ENCODE results near the gene EPHB2. TPM values are rescaled to one million over a fixed set of nuclear protein-coding genes. Genes with fewer than 3 reads are reported as not detected.

The EPHB2 gene
- total RNA-seq, 1 donor from 2014 or later: 3.9 TPM

- no peak for TF ChIP-seq POLR2AphosphoS5 (IDR thresholded peaks at IDR 0.05; ENCODE audit: insufficient read depth in 1 of 2, low read depth in 1 of 2)
- no peak for TF ChIP-seq CTCF (IDR thresholded peaks at IDR 0.05)
- no peak for TF ChIP-seq POLR2A (IDR thresholded peaks at IDR 0.05)
- Histone ChIP-seq H3K9me3 (no peaks in the 10 kb centered on the region), H3K36me3 (no peaks in the 10 kb centered on the region), H3K27me3 (no peaks in the 10 kb centered on the region), H3K27ac (no peak overlapping the region), H3K4me1 (peaks cover 35% of the 10 kb centered on the region), H3K4me3 (no peak overlapping the region)
- DNase-seq (ENCODE audit: extremely low spot score in 2 of 2): no peak
- intact Hi-C loops (cut with DNase I): no loop called here
Observed at GRCh38 chr1:22827666-22828483, 117.2 kb downstream of the EPHB2 start.

DNA sequence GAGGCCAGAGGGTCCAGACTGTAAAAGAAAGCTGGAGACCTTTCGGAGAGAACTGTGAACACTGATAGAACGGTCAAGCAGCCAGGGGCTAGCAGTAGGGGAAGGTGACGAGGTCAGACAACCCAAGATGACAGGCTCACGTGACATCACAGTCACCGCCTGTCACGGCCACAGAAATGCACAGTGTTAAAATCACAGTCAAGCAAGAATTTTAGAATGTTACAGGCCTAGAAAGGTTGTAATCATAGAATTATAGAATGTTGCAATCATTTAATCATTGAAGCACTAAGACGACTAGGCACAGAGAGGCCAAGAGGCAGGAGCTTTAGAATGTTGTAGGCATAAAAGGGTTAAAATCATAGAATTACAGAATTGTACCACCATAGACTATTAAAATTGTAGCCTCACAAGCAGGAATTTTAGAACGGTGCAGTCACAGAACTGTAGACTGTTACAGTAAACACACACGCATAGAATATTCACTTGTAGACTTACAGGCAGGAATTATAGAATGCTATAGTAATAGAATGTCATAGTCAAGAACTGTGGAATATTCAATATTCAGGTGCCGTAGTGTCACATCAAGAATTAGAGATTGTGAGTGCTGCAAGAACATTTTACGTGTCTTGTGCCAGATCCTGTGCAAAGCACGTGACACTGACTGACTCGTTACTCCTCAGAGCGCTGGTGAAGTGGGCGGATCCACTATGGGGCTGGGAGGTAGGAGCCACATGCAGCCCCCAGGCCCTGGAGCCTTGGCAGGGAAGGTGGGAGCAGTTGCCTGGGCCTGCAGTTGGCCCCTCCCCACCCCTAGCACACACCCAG lies 118.1 kb downstream of the EPHB2 start:
- no peaks in the 10 kb centered on the region for H3K9me3 ChIP-seq
- no peak for DNase-seq (ENCODE audit: extremely low spot score in 2 of 2)
- TF ChIP-seq CTCF (IDR thresholded peaks at IDR 0.05) (no peak), POLR2A (IDR thresholded peaks at IDR 0.05) (no peak), POLR2AphosphoS5 (IDR thresholded peaks at IDR 0.05; ENCODE audit: insufficient read depth in 1 of 2, low read depth in 1 of 2) (no peak)
- H3K4me1 ChIP-seq: peaks cover 35% of the 10 kb centered on the region
- no peaks in the 10 kb centered on the region for H3K27me3 ChIP-seq
- no peaks in the 10 kb centered on the region for H3K36me3 ChIP-seq
- no peak overlapping the region for H3K27ac ChIP-seq
- no peak overlapping the region for H3K4me3 ChIP-seq
- intact Hi-C loops (cut with DNase I): no loop called here

GRCh38 chr1:22829309-22829989 lies 118.8 kb downstream of the EPHB2 start:
- DNase-seq (ENCODE audit: extremely low spot score in 2 of 2): no peak
- Histone ChIP-seq H3K4me3 (no peak overlapping the region), H3K4me1 (peaks cover 35% of the 10 kb centered on the region), H3K27me3 (no peaks in the 10 kb centered on the region), H3K36me3 (no peaks in the 10 kb centered on the region), H3K9me3 (no peaks in the 10 kb centered on the region), H3K27ac (no peak overlapping the region)
- TF ChIP-seq POLR2A (IDR thresholded peaks at IDR 0.05): no peak
- TF ChIP-seq CTCF (IDR thresholded peaks at IDR 0.05): no peak
- TF ChIP-seq POLR2AphosphoS5 (IDR thresholded peaks at IDR 0.05; ENCODE audit: insufficient read depth in 1 of 2, low read depth in 1 of 2): no peak
- intact Hi-C loops (cut with DNase I): no loop called here

GRCh38 chr1:22830041-22830566 lies 119.5 kb downstream of the EPHB2 start:
- no peaks in the 10 kb centered on the region for H3K36me3 ChIP-seq
- no peaks in the 10 kb centered on the region for H3K27me3 ChIP-seq
- H3K4me3 ChIP-seq: no peak overlapping the region
- intact Hi-C loops (cut with DNase I): no loop called here
- no peak overlapping the region for H3K27ac ChIP-seq
- H3K4me1 ChIP-seq: peaks cover 35% of the 10 kb centered on the region
- no peaks in the 10 kb centered on the region for H3K9me3 ChIP-seq
- TF ChIP-seq POLR2AphosphoS5 (IDR thresholded peaks at IDR 0.05; ENCODE audit: insufficient read depth in 1 of 2, low read depth in 1 of 2) (peak in 1 of 2 donors; percentile 47), CTCF (IDR thresholded peaks at IDR 0.05) (no peak)
- no peak for DNase-seq (ENCODE audit: extremely low spot score in 2 of 2)

Data from vagina (tissue), 2 donors.